Glutamatergic neuron (in vitro differentiated cells): ENCODE data around the gene ANXA1. TPM values are rescaled to one million over a fixed set of nuclear protein-coding genes. Genes with fewer than 3 reads are reported as not detected.

Source experiments
- DNase-seq: peaks from one replicate; pipeline ENCODE4 v3.0.0; 2022
- H3K27ac Mint-ChIP-seq: one replicate; pipeline ENCODE4 v1.8.0; 2020; ENCODE audit warnings: mild to moderate bottlenecking, mixed read lengths, inconsistent platforms; ENCODE audit not compliant: unreplicated experiment
- H3K27me3 Mint-ChIP-seq: one replicate; pipeline ENCODE4 v1.8.0; 2020; ENCODE audit warnings: mild to moderate bottlenecking, moderate library complexity, mixed read lengths, inconsistent platforms; ENCODE audit not compliant: unreplicated experiment
- H3K36me3 Mint-ChIP-seq: one replicate; pipeline ENCODE4 v1.8.0; 2020; ENCODE audit warnings: mild to moderate bottlenecking, mixed read lengths, inconsistent platforms; ENCODE audit not compliant: unreplicated experiment
- H3K4me1 Mint-ChIP-seq: one replicate; pipeline ENCODE4 v1.8.0; 2020; ENCODE audit warnings: mild to moderate bottlenecking, low read depth, mixed read lengths, inconsistent platforms; ENCODE audit not compliant: unreplicated experiment
- H3K4me3 Mint-ChIP-seq: one replicate; pipeline ENCODE4 v1.8.0; 2020; ENCODE audit warnings: mild to moderate bottlenecking, mixed read lengths, inconsistent platforms; ENCODE audit not compliant: unreplicated experiment
- H3K9me3 Mint-ChIP-seq: one replicate; pipeline ENCODE4 v1.8.0; 2020; ENCODE audit warnings: mild to moderate bottlenecking, moderate library complexity, mixed read lengths, inconsistent platforms; ENCODE audit not compliant: unreplicated experiment
- total RNA-seq: library from RNA; stranded (reverse); fragmentation: NEBNext Ultra II Directional; extraction: Animal tissue kit (Norgen Biotek cat#: 25700); gene quantifications from one replicate; pipeline ENCODE4 v1.2.1, GENCODE V29; 2021; ENCODE audit not compliant: unreplicated experiment
- TF ChIP-seq, protein P1 (sequence below): fragments of 200-600 bp; sonication (generic); IDR thresholded peaks from one replicate; pipeline ENCODE4 v1.5.0; 2021; ENCODE audit not compliant: partially characterized antibody, unreplicated experiment

The ANXA1 gene
- total RNA-seq, 1 donor from 2014 or later, result not detected

DNA sequence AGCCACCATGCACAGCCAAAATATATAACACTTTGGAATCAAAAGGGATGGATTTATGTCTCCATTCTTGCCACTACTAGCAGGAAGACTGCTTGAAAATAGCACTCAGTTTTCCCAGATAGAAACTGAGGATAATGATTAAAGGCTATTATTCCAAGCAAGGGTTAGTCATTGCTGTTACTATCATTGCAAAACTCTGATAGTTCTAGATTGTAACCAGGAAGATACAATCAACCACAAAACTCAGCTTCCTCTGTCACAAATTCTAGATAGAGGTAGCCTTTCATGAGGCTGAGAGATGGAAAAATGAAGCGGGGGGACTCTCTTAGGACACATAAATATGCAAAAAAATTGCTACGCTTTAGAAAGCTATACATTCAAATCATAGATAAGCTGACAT, 3.1 kb downstream of the ANXA1 start:
- Mint-ChIP-seq H3K27ac (no peak overlapping the region), H3K36me3 (no peaks in the 10 kb centered on the region), H3K9me3 (no peaks in the 10 kb centered on the region), H3K4me1 (no peaks in the 10 kb centered on the region), H3K27me3 (no peaks in the 10 kb centered on the region), H3K4me3 (no peak overlapping the region)
- TF ChIP-seq, protein P1, sequence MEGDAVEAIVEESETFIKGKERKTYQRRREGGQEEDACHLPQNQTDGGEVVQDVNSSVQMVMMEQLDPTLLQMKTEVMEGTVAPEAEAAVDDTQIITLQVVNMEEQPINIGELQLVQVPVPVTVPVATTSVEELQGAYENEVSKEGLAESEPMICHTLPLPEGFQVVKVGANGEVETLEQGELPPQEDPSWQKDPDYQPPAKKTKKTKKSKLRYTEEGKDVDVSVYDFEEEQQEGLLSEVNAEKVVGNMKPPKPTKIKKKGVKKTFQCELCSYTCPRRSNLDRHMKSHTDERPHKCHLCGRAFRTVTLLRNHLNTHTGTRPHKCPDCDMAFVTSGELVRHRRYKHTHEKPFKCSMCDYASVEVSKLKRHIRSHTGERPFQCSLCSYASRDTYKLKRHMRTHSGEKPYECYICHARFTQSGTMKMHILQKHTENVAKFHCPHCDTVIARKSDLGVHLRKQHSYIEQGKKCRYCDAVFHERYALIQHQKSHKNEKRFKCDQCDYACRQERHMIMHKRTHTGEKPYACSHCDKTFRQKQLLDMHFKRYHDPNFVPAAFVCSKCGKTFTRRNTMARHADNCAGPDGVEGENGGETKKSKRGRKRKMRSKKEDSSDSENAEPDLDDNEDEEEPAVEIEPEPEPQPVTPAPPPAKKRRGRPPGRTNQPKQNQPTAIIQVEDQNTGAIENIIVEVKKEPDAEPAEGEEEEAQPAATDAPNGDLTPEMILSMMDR, result no peak
- no peak for DNase-seq

DNA sequence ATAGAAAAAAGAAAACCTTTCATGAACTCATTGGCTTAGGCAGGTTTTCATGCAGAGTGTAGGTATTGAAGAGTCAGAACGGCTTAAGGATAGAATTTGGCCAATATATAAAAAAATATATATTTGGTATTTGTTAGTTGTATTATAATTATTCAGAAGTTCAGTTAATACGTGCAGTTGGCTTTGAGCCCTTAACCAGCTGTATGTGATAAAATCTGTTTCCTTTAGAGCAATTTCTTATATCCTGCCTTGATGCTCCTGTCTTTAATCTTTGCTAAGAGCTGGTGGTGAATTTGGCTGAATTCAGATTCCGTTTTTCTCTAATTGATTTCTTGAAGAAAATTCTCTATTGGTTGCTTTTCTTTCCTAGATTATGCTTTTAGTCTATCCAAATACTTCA, 3.7 kb downstream of the ANXA1 start:
- TF ChIP-seq, protein P1, result no peak
- Mint-ChIP-seq H3K27me3 (no peaks in the 10 kb centered on the region), H3K36me3 (no peaks in the 10 kb centered on the region), H3K27ac (no peak overlapping the region), H3K4me1 (no peaks in the 10 kb centered on the region), H3K4me3 (no peak overlapping the region), H3K9me3 (no peaks in the 10 kb centered on the region)
- no peak for DNase-seq

DNA sequence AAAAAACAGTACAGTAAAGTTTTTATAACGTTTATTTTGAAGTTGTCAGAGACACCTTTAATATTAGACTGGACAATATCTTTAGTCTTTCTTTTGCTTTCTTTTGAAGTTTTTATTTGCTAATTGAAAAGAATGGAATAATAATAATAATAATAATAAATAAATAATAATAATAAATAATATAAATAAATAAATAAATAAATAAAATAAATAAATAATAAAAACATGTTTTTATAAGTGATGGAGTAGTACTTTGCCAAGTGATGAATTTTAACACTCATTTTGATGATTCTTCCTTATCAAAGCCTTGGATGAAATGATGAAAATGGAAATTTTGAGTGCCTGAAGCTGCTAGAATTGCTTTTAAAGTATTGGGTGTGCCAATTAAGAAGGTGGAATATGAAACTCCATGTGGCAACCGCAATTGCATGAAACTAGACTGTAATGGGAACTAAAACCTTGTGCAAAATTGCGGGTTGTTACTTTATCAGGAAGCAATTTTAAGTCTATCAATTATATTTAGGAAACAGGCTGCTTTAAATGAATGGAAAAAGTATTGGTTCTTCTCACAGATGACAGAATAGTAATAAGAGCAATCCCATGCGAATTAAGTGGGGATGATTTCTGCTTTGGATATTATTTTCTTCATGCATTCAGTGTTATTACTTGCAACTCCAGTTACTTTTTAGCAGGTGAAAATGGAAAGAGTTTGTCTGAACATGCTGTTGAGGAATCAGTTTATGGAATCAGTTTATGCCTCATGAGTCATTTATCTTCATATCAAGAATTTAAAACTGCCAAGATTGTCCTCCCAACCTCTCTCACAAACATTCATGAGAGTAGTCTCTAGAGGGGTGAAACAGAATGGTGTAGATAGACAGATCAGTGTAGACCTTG, 4.6 kb downstream of the ANXA1 start:
- Mint-ChIP-seq H3K4me3 (no peak overlapping the region), H3K27me3 (no peaks in the 10 kb centered on the region), H3K9me3 (no peaks in the 10 kb centered on the region), H3K4me1 (no peaks in the 10 kb centered on the region), H3K36me3 (no peaks in the 10 kb centered on the region), H3K27ac (no peak overlapping the region)
- TF ChIP-seq, protein P1, result no peak
- DNase-seq, result no peak

DNA sequence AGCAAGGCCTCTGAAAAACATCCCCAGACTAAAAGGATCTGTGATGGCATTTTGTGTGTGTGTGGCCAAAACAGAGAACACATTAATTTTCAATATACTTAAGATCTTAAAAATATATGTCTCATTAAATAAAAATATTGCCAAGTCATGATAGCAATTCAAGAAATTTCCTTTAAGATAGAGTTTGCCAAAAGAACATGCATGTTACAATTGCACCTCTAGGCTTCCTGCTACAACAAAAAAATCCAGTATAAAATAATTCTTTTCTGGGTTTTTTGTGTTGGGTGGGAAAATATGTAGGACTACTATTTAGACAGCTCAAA, 5.2 kb downstream of the ANXA1 start:
- TF ChIP-seq, protein P1, result no peak
- no peak for DNase-seq
- H3K4me1 Mint-ChIP-seq, result no peaks in the 10 kb centered on the region
- no peaks in the 10 kb centered on the region for H3K36me3 Mint-ChIP-seq
- H3K9me3 Mint-ChIP-seq, result no peaks in the 10 kb centered on the region
- no peaks in the 10 kb centered on the region for H3K27me3 Mint-ChIP-seq
- H3K4me3 Mint-ChIP-seq, result no peak overlapping the region
- no peak overlapping the region for H3K27ac Mint-ChIP-seq

DNA sequence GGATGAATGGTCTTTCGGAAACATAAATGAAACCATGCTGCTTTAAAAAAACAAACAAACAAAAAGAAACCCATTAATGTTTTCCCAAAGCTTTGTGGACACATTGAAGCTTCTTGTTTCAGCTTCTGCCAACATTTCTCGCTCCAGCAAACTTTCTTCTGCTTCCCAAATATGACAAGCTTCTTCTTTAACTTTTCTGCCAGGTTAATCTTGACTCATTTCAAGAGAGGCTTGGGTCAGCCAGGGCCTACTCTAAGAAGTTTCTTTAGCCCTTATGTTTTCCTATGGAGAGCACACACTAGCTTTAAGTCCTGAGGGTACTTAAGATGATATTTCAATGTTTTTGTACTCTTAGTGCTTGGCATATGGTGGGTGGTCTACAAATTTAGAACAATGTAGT, 6.1 kb downstream of the ANXA1 start:
- no peak for DNase-seq
- Mint-ChIP-seq H3K27me3 (no peaks in the 10 kb centered on the region), H3K27ac (no peak overlapping the region), H3K4me3 (no peak overlapping the region), H3K9me3 (no peaks in the 10 kb centered on the region), H3K4me1 (no peaks in the 10 kb centered on the region), H3K36me3 (no peaks in the 10 kb centered on the region)
- TF ChIP-seq, protein P1, result no peak
